Middle frontal gyrus (tissue), 1 donor: ENCODE measurements around the gene MAPKAP1.

Experiments
- DNase-seq: peaks from one replicate; pipeline ENCODE4 v3.0.0-alpha.2; 2015; ENCODE audit warnings: low spot score; ENCODE audit errors: extremely low spot score

Gene MAPKAP1

GRCh38 chr9:125706651-125707471 is at the start of gene MAPKAP1:
MAPKAP1 (minus strand) TSS chr9:125707208; CDS start chr9:125672574, 34,634 bp downstream.
- DNase-seq, result peak; percentile 92

- no peak for DNase-seq
Measured at GRCh38 chr9:125756518-125756917, 49.5 kb upstream of the MAPKAP1 start.

DNA sequence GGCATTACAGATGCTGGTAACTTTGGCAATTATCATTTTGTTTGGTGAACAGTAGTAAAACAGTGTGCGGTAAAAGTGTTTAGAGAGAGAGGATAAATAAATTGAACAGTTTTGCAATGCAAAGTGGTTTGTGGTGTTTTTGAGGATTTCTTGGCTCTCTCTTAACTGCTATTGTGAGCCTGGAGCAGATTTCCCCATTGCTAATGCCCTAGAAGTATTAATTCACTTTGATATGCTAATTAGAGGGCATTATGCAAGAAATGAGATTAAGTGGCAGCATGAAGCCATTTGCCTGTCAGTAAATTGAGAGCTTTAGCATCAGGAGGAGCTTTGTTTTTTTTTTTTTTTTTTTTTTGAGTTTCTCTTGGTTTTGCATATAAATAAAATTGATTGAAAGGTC is 48.3 kb upstream of the MAPKAP1 start:
- no peak for DNase-seq

- no peak for DNase-seq
Measured at GRCh38 chr9:125754096-125754495, 47.1 kb upstream of the MAPKAP1 start.

DNA sequence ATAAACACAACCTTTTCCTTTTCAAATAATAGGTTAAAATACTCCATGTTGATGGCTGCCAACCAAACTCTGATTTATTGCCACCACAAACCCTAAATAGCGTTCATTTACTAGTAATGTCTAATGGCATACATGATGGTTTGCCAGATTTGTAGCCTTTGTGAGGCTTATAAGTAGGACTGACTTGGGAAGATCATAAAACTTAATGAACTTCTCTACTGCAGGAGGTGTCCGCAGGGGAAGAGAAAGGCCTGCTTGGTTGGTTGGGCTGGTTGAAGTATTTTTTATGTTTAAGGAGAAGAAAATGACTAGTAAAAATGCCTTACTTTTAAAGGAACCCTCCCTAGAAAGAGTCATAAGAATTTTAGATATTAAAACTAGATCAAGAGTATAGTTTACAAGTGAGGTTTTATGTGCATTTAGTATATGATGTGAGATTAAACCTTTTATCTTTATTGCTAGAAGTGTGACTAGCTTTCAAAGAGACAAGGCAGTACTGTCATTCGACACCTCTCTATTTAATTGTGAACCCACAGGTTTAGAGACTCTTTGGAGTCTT is 45.1 kb upstream of the MAPKAP1 start:
- no peak for DNase-seq

DNA sequence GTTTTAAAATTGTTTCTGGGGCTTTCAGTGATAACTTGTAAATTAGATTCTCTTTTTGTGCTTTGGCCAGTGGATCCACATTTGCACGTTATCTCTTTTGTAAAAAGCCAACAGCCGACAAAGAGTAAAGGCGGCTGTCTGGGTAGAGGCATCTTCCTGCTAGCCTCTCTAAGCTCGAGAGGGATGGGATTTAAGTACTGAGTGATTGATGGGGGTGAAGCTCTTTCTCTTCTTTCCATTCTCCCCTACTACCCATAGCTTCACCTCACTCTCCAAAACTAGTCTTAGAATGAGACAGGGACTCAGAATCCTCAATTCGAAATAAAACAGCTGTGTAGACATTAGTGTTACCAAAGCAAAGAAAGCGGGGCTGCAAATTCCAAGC is 43.6 kb upstream of the MAPKAP1 start:
- DNase-seq, result no peak

DNA sequence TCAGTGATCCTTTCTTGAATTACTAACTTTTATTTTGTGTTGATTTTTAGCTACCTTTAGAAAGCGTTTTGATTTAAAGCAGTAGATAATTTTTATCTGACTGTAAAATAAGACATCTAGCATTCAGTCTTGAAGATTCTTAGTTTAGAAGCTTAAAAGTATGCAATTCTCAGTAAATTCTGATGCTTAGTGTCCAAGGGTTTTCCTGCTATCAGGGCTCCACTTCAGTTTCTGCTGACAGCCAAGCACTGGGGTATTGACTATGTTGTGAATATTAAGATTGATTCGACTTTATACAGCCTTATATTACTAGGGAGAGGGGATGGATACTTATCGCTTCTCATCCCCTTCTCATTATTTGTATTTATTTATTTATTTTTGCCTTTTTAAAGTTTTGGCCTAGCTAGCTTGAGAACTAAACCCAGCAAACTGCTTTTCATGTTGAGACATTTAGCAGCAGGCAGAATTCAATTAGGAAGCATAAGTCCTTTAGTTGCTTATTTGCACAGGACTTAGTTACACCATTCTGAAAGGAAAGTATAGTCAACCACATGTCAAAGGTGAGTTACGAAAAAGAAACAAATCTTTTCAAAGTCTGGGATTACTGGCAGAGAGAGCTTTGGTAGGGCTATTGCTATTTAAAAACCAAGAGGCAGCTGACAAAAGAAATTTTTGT is 43.1 kb upstream of the MAPKAP1 start:
- DNase-seq, result no peak

GRCh38 chr9:125749287-125749935 is 42.4 kb upstream of the MAPKAP1 start:
- DNase-seq, result no peak

- DNase-seq, result no peak
Measured at GRCh38 chr9:125748446-125749099, 41.6 kb upstream of the MAPKAP1 start.

DNA sequence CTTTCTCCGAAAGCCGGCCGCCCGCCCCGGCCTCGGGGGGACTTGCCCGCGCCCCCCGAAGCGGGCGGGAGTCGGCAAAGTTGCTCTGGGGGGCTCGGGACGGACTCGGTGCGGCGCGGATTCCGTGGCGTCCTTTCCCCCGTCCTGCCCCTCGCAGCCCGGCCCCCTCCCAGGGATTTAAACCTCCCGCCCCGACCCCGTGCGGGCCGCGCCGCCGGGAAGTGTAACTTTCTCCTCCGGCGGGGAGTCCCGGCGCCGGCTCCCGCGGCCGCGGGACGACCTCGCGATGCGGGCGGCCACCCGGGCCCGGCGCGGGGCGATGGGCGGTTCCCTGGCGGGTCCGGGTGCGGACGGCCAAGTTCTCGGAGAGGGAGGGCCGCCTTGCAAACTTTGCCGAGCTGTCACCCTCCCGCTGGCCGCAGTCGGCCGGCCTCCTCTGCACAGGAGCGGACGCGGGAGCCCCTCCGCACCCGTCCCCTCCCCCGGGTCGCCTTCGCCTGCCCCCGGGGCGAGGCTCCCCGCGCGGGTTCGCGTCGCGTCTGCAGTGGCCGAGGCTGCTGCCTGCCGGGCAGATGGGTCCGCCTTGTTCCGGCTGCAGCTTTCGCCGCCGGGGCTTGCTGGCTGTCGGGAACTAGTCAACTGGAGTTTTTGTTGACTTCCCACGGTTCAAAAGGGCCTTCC is 40.9 kb upstream of the MAPKAP1 start:
- no peak for DNase-seq

GRCh38 chr9:125747053-125747764 is 40.2 kb upstream of the MAPKAP1 start, which contains the start of gene PBX3:
PBX3 (plus strand) TSS chr9:125747373.
- DNase-seq, result no peak

DNA sequence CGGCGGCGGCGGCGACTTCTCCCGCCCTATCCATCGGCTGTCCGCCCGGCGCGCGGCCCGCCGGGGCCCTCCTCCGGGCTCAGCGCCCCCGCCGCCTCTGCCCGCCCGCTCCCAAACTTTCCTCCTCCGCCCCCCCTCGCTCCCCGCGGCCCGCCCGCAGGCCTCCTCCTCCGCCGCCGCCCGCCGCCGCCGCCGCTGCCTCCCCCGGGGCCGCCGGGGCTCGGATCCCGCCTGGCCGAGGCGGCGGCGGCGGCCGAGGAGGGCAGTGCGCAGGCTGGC is 39.7 kb upstream of the MAPKAP1 start:
- DNase-seq, result no peak

DNA sequence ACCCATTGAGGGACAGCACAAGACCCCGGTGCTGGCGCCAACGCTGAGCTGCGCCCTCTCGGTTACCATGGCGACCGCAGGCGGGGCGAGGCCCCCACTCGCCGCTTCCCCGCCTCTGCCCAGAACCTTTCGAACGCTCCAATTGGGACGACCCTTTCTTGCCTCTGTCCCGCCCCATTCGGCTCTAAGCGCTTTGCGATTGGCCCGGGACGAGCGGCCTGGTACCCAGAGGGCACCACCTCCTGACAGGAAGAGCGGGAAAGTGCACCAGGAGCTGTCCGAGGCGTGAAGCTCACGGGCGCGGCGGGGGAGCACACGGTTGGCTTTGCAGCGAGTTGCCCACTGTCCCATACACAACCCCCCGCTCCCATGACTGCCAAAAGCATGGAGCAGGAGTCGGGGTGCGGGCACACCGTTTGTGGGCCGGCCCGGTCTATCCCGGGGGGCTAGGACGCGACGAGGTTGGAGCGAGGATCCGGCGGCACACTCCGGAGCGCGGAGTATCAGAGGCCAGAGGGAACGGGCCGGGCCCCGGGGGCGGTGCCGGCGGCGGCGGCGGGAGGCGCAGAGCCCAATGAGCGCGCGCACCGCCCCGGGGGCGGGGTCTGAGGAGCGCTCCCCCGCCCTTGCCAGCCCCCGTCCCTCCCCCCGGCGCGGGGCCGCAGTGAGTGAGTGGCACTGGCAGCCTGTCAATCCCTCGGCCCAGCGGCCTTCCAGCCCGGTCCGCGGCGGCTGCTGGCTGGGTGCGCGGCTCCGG is 39.2 kb upstream of the MAPKAP1 start:
- DNase-seq, result peak; percentile 86

GRCh38 chr9:125745682-125746016 is 38.6 kb upstream of the MAPKAP1 start:
- DNase-seq, result no peak

DNA sequence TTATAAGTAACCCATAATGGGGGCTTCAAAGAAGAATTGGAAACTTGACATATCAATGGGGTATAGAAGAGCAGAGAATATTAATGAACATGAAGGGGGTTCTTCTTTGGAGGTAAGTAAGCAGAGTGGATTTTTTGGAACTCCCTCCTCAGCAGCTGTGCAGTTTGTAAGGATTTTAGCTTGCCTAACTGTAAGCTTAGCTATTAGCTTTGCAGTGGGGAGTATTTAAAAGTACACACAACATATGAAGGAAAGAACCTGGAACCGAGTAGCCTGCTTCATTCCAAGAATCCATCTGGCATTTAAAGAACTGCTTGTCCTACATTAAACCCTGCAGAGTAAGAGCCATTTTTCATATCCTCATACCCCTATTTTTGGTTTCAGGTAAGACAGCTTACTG is 38.0 kb upstream of the MAPKAP1 start:
- DNase-seq, result no peak

- DNase-seq, result no peak
Measured at GRCh38 chr9:125744616-125745015, 37.6 kb upstream of the MAPKAP1 start.

GRCh38 chr9:125743682-125744428 is 36.8 kb upstream of the MAPKAP1 start:
- DNase-seq, result no peak

GRCh38 chr9:125742657-125743056 is 35.6 kb upstream of the MAPKAP1 start:
- no peak for DNase-seq

GRCh38 chr9:125739436-125739835 is 32.4 kb upstream of the MAPKAP1 start:
- no peak for DNase-seq
